HepG2 (cell line): ENCODE data around the gene NMUR1. TPM values are rescaled to one million over a fixed set of nuclear protein-coding genes. Genes with fewer than 3 reads are reported as not detected.

Experiments
- ATAC-seq: fragments of 200-7000 bp; cut with Tn5 transposase; 3 replicates; pipeline ENCODE4 v1.9.1; 2020; ENCODE audit warnings: mild to moderate bottlenecking, moderate library complexity
- BruUV-seq: library from RNA; stranded (reverse); fragments of 400-500 nt; replicated peaks from 2 replicates; lab custom pipeline; 2021; lab: Mats Ljungman, UMichigan
- CTCF ChIA-PET: fragments of 300-600 bp; formaldehyde crosslinking; extraction: SDS; loops from one replicate; lab custom pipeline; 2021; ENCODE audit warnings: low total read pairs, inconsistent platforms, low intra/inter-chr PET ratio; lab: Yijun Ruan, JAX
- POLR2A ChIA-PET: fragments of 350-600 bp; sonication (Branson Sonifier 250); formaldehyde crosslinking; loops from one replicate; lab custom pipeline; 2020; ENCODE audit warnings: antibody characterized with exemption, inconsistent platforms; lab: Yijun Ruan, JAX
- DNase-seq: peaks from one replicate; pipeline ENCODE4 v3.0.0-alpha.2; 2015; ENCODE audit warnings: low spot score
- FAIRE-seq: peaks from 3 replicates; lab custom pipeline; 2011; peaks lifted over from hg19 to GRCh38; lab: Jason Lieb, UNC
- H2AFZ ChIP-seq: one replicate; pipeline ENCODE4 v1.6.1; 2011; ENCODE audit warnings: low read length, inconsistent platforms
- H3K27ac ChIP-seq: fragments of 300-600 bp; 3 replicates; pipeline ENCODE4 v1.8.0; 2011; ENCODE audit warnings: mixed run types, mild to moderate bottlenecking, mixed read lengths, low read length, inconsistent platforms; ENCODE audit not compliant: insufficient read depth; ENCODE audit errors: extremely low read length
- H3K27me3 ChIP-seq, 2 experiments: fragments of 200-600 bp in 1 of 2; 2 replicates in 1 of 2; 3 replicates in 1 of 2; pipeline versions ENCODE4 v1.6.0 to v1.8.0; 2011; ENCODE audit warnings: low read length in 2 of 2, mild to moderate bottlenecking in 2 of 2, moderate library complexity in 2 of 2, inconsistent platforms in 1 of 2; ENCODE audit not compliant: insufficient read depth in 2 of 2, control insufficient read depth in 1 of 2
- H3K36me3 ChIP-seq, 2 experiments: fragments of 200-600 bp in 1 of 2; replicated peaks in 1 of 2; 2 replicates in 1 of 2; 3 replicates in 1 of 2; pipeline versions ENCODE4 v1.5.1 to v1.8.0; 2011; ENCODE audit warnings: low read length in 2 of 2, inconsistent platforms in 1 of 2; ENCODE audit not compliant: insufficient read depth in 2 of 2, control insufficient read depth in 1 of 2
- H3K4me1 ChIP-seq: 2 replicates; pipeline ENCODE4 v1.5.1; 2012; ENCODE audit warnings: low read length, inconsistent platforms; ENCODE audit not compliant: insufficient read depth
- H3K4me2 ChIP-seq: 2 replicates; pipeline ENCODE4 v1.6.0; 2011; ENCODE audit warnings: low read depth, low read length, inconsistent platforms
- H3K4me3 ChIP-seq, 3 experiments: fragments of 200-600 bp in 1 of 3; sonication (generic), shearing (Covaris generic) in 1 of 3; replicated peaks in 1 of 3; 2 replicates each; pipeline ENCODE4 v1.5.1; 2011 to 2016; ENCODE audit warnings: low read length in 3 of 3, inconsistent platforms in 2 of 3, low read depth in 2 of 3, mild to moderate bottlenecking in 2 of 3, control low read depth in 1 of 3, mixed read lengths in 1 of 3; ENCODE audit not compliant: insufficient read depth in 1 of 3
- H3K79me2 ChIP-seq: one replicate; pipeline ENCODE4 v1.6.1; 2011; ENCODE audit warnings: low read length, inconsistent platforms; ENCODE audit not compliant: insufficient read depth
- H3K9ac ChIP-seq: 2 replicates; pipeline ENCODE4 v1.6.0; 2011; ENCODE audit warnings: mild to moderate bottlenecking, low read depth, low read length, inconsistent platforms; ENCODE audit not compliant: insufficient read depth
- H3K9me3 ChIP-seq: 2 replicates; pipeline ENCODE4 v1.5.1; 2012; ENCODE audit warnings: mild to moderate bottlenecking, low read length
- H4K20me1 ChIP-seq: 2 replicates; pipeline ENCODE4 v1.6.0; 2011; ENCODE audit warnings: inconsistent platforms, mild to moderate bottlenecking, low read length, moderate library complexity; ENCODE audit not compliant: insufficient read depth
- DR1 ChIP-seq: sonication (generic); formaldehyde crosslinking; IDR thresholded peaks from 2 replicates; pipeline ENCODE4 v1.8.0; 2021; ENCODE audit warnings: mild to moderate bottlenecking, missing genetic modification reagents, inconsistent platforms
- KAT7 ChIP-seq: IDR thresholded peaks from 2 replicates; pipeline ENCODE4 v1.6.1; 2018; ENCODE audit warnings: borderline replicate concordance, missing compliant biosample characterization
- NAIF1 ChIP-seq: sonication (generic); formaldehyde crosslinking; IDR thresholded peaks from 2 replicates; pipeline ENCODE4 v1.5.0; 2020; ENCODE audit warnings: mild to moderate bottlenecking, missing genetic modification reagents, borderline replicate concordance
- NFAT5 ChIP-seq: sonication (generic); formaldehyde crosslinking; IDR thresholded peaks from 2 replicates; pipeline ENCODE4 v1.4.0; 2020; ENCODE audit warnings: missing genetic modification reagents
- SETDB1 ChIP-seq: sonication (generic); formaldehyde crosslinking; IDR thresholded peaks from 2 replicates; pipeline ENCODE4 v1.5.1; 2020; ENCODE audit warnings: missing genetic modification reagents, mild to moderate bottlenecking, borderline replicate concordance
- SOX6 ChIP-seq, 2 experiments: fragments of 450-650 bp in 1 of 2; sonication (generic) in 1 of 2; formaldehyde crosslinking in 1 of 2; IDR thresholded peaks; 2 replicates each; pipeline versions ENCODE4 v1.4.0 to v1.6.1; 2017 to 2020; ENCODE audit warnings: antibody characterized with exemption in 1 of 2, mild to moderate bottlenecking in 1 of 2, missing genetic modification reagents in 1 of 2
- SP2 ChIP-seq: sonication (generic); formaldehyde crosslinking; IDR thresholded peaks from 2 replicates; pipeline ENCODE4 v1.5.1; 2020; ENCODE audit warnings: mild to moderate bottlenecking, missing genetic modification reagents
- STAT5B ChIP-seq: sonication (generic); formaldehyde crosslinking; IDR thresholded peaks from 2 replicates; pipeline ENCODE4 v1.4.0; 2020; ENCODE audit warnings: missing genetic modification reagents
- TBX2 ChIP-seq: sonication (generic); formaldehyde crosslinking; IDR thresholded peaks from 2 replicates; pipeline ENCODE4 v1.5.0; 2020; ENCODE audit warnings: missing genetic modification reagents, mild to moderate bottlenecking, borderline replicate concordance
- ZSCAN9 ChIP-seq: IDR thresholded peaks from 2 replicates; pipeline ENCODE4 v1.6.1; 2016; ENCODE audit warnings: borderline replicate concordance
- WGBS: methylation state at CpG from one replicate; pipeline ENCODE4 v1.1.6; 2017; ENCODE audit warnings: low lambda C conversion rate; 5-methylcytosine and 5-hydroxymethylcytosine counted together
- in situ Hi-C: cut with HindIII; loops from 2 replicates; pipeline ENCODE4 v1.10.0; 2017; ENCODE audit warnings: low pct_unique_long_range_greater_than_20kb; ENCODE audit not compliant: extremely low pct_ligation_motif_present
- intact Hi-C: fragments of 100-400 bp; cut with micrococcal nuclease; formaldehyde crosslinking; loops from one replicate; pipeline ENCODE4 v1.10.0; 2022; ENCODE audit not compliant: unreplicated experiment
- polyA plus RNA-seq, 8 experiments: library from polyadenylated mRNA; depleted of rRNA in 3 of 8; stranded (reverse) in 7 of 8; unstranded in 1 of 8; fragments of >200 nt; fragmentation: Illumina TruSeq in 4 of 8; extraction: Trizol in 4 of 8; gene quantifications; 2 replicates each; pipeline versions ENCODE4 v1.2.1 to v1.2.3, GENCODE V29; 2011 to 2016; ENCODE audit warnings: low read depth in 4 of 8, missing spikeins in 1 of 8, mixed read lengths in 1 of 8; ENCODE audit not compliant: insufficient read depth in 1 of 8
- total RNA-seq, 5 experiments: library from RNA; depleted of rRNA; stranded (reverse); fragments of >200 nt; fragmentation: Illumina TruSeq; extraction: Trizol; gene quantifications; 2 replicates each; pipeline ENCODE4 v1.2.3, GENCODE V29; 2016; ENCODE audit warnings: low read depth in 1 of 5
- TF ChIP-seq, protein P1 (sequence below): sonication (generic); formaldehyde crosslinking; IDR thresholded peaks from 2 replicates; pipeline ENCODE4 v1.4.0; 2020; ENCODE audit warnings: missing genetic modification reagents
- TF ChIP-seq, protein P2 (sequence below): sonication (generic); formaldehyde crosslinking; IDR thresholded peaks from 2 replicates; pipeline ENCODE4 v1.4.0; 2020; ENCODE audit warnings: mild to moderate bottlenecking, missing genetic modification reagents, borderline replicate concordance
- TF ChIP-seq, protein P3 (sequence below): IDR thresholded peaks from 2 replicates; pipeline ENCODE4 v1.6.1; 2012; ENCODE audit warnings: inconsistent platforms

NMUR1 gene
- total and polyA plus RNA-seq, 2 of the 13 experiments (the other 11 are each of a cell fraction or from before 2014, with no cell fraction given), result not detected

- CTCF ChIA-PET, result interaction anchor here (1.3 to 2.9 kb wide), 2 partner anchors 26 to 39 kb away, joined by 5 to 18 read pairs; partner anchors contain the start of gene NMUR1
- FAIRE-seq (no peak), DNase-seq (no peak), ATAC-seq (peak; percentile 17)
- in situ Hi-C loops (loop anchor here (5.0 kb wide), 1 partner anchor 75 kb away; no protein-coding TSS in a partner anchor), intact Hi-C loops (no loop called here)
- Histone ChIP-seq H3K4me2 (no peak overlapping the region), H3K9ac (no peak overlapping the region), H3K9me3 (peaks cover 12% of the 10 kb centered on the region), H3K4me3 (no peak overlapping the region), H4K20me1 (no peaks in the 10 kb centered on the region), H3K27me3 (no peaks in the 10 kb centered on the region; a peak in 1 of 5 replicates), H2AFZ (no peak overlapping the region), H3K4me1 (0 out of 2 replicates have a peak, but pooled peaks cover 11% of the 10 kb centered on the region), H3K79me2 (no peaks in the 10 kb centered on the region), H3K36me3 (no peaks in the 10 kb centered on the region), H3K27ac (no peak overlapping the region)
- no TSS peak for BruUV-seq
- 33% methylated on average over 7 of the region's 7 CpGs for WGBS
- POLR2A ChIA-PET, result no interaction called here
- no peak for TF ChIP-seq STAT5B (CRISPR knock-in tag)
- TF ChIP-seq KAT7 (CRISPR knock-in tag), result no peak
- TF ChIP-seq SETDB1 (CRISPR knock-in tag), result no peak
- TF ChIP-seq SOX6 (IDR thresholded peaks at IDR 0.05), result no peak
- no peak for TF ChIP-seq SOX6 (CRISPR knock-in tag; IDR thresholded peaks at IDR 0.05)
- TF ChIP-seq DR1 (CRISPR knock-in tag), result no peak
- no peak for TF ChIP-seq SP2
- TF ChIP-seq TBX2 (CRISPR knock-in tag), result no peak
- TF ChIP-seq, protein P1, sequence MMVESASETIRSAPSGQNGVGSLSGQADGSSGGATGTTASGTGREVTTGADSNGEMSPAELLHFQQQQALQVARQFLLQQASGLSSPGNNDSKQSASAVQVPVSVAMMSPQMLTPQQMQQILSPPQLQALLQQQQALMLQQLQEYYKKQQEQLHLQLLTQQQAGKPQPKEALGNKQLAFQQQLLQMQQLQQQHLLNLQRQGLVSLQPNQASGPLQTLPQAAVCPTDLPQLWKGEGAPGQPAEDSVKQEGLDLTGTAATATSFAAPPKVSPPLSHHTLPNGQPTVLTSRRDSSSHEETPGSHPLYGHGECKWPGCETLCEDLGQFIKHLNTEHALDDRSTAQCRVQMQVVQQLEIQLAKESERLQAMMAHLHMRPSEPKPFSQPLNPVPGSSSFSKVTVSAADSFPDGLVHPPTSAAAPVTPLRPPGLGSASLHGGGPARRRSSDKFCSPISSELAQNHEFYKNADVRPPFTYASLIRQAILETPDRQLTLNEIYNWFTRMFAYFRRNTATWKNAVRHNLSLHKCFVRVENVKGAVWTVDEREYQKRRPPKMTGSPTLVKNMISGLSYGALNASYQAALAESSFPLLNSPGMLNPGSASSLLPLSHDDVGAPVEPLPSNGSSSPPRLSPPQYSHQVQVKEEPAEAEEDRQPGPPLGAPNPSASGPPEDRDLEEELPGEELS (CRISPR knock-in tag), result no peak
- TF ChIP-seq NAIF1, result no peak
- no peak for TF ChIP-seq ZSCAN9
- TF ChIP-seq, protein P2, sequence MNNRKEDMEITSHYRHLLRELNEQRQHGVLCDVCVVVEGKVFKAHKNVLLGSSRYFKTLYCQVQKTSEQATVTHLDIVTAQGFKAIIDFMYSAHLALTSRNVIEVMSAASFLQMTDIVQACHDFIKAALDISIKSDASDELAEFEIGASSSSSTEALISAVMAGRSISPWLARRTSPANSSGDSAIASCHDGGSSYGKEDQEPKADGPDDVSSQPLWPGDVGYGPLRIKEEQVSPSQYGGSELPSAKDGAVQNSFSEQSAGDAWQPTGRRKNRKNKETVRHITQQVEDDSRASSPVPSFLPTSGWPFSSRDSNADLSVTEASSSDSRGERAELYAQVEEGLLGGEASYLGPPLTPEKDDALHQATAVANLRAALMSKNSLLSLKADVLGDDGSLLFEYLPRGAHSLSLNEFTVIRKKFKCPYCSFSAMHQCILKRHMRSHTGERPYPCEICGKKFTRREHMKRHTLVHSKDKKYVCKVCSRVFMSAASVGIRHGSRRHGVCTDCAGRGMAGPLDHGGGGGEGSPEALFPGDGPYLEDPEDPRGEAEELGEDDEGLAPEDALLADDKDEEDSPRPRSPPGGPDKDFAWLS (CRISPR knock-in tag), result no peak
- no peak for TF ChIP-seq NFAT5 (CRISPR knock-in tag)
- TF ChIP-seq, protein P3, sequence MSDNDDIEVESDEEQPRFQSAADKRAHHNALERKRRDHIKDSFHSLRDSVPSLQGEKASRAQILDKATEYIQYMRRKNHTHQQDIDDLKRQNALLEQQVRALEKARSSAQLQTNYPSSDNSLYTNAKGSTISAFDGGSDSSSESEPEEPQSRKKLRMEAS, result no peak
These were observed 26.7 kb upstream of the NMUR1 start for GRCh38 chr2:231556981-231557380.
